ENCODE results near the gene C20orf204. TPM values are rescaled to one million over a fixed set of nuclear protein-coding genes. Genes with fewer than 3 reads are reported as not detected.

Gene C20orf204
- total RNA-seq, 4 donors from 2014 or later = 0.40 to 1.6 (median 0.58) TPM; not detected in 1

- TF ChIP-seq CTCF (IDR thresholded peaks at IDR 0.05) (no peak), POLR2AphosphoS5 (IDR thresholded peaks at IDR 0.05) (no peak), POLR2A (IDR thresholded peaks at IDR 0.05) (no peak), EP300 (IDR thresholded peaks at IDR 0.05) (no peak)
- Histone ChIP-seq H3K36me3 (peaks cover 0 to 4% of the 10 kb centered on the region in 2 donors), H3K4me3 (peak within 1 kb of the TSS; percentile 34 to 78), H3K9me3 (no peaks in the 10 kb centered on the region), H3K27ac (peak within 1 kb of the TSS in 3 of 4 donors; percentile 77 to 83 (median 82)), H3K4me1 (peaks cover 0 to 58% (median 25%) of the 10 kb centered on the region in 3 donors), H3K27me3 (peaks cover 26% of the 10 kb centered on the region)
- 0 to 16% methylated on average over 1 to 5 of the region's 62 CpGs for WGBS, 2 donors (ENCODE audit: low coverage in 1 of 2)
- peak; percentile 4 for ATAC-seq
Observed at GRCh38 chr20:64080013-64080812, 44.2 kb downstream of the C20orf204 start, which contains the start of gene OPRL1. Gene OPRL1 (plus strand): TSS chr20:64080082. CDS start chr20:64092721, 12,639 bp downstream.

GRCh38 chr20:64080813-64081623 lies 45.0 kb downstream of the C20orf204 start:
- TF ChIP-seq POLR2A (IDR thresholded peaks at IDR 0.05) (no peak), POLR2AphosphoS5 (IDR thresholded peaks at IDR 0.05) (no peak)
- H3K4me1 ChIP-seq = peaks cover 0 to 58% (median 25%) of the 10 kb centered on the region in 3 donors
- no peak for ATAC-seq
- H3K27ac ChIP-seq = peak overlapping the region in 2 of 4 donors; percentile 82
- H3K27me3 ChIP-seq = peaks cover 33% of the 10 kb centered on the region
- no peaks in the 10 kb centered on the region for H3K9me3 ChIP-seq
- WGBS, 2 donors (ENCODE audit: low coverage in 1 of 2) = 37 to 80% methylated on average over 2 to 7 of the region's 17 CpGs
- H3K4me3 ChIP-seq = peak overlapping the region in 1 of 2 donors; percentile 78
- no peaks in the 10 kb centered on the region for H3K36me3 ChIP-seq

GRCh38 chr20:64081624-64081964 lies 45.6 kb downstream of the C20orf204 start:
- H3K36me3 ChIP-seq = no peaks in the 10 kb centered on the region
- WGBS, 2 donors (ENCODE audit: low coverage in 1 of 2) = 80% methylated on average over 6 of the region's 6 CpGs; no CpG with 5 or more reads in 1 of the 2 donors

GRCh38 chr20:64082126-64082731 lies 46.2 kb downstream of the C20orf204 start:
- TF ChIP-seq POLR2A (IDR thresholded peaks at IDR 0.05) (no peak), CTCF (IDR thresholded peaks at IDR 0.05) (no peak), POLR2AphosphoS5 (IDR thresholded peaks at IDR 0.05) (no peak), EP300 (IDR thresholded peaks at IDR 0.05) (no peak)
- no CpG with 5 or more reads among the region's 13 CpGs for WGBS, 2 donors (ENCODE audit: low coverage in 1 of 2)
- no peak overlapping the region for H3K4me3 ChIP-seq
- H3K9me3 ChIP-seq = peaks cover 0 to 3% (median 0%) of the 10 kb centered on the region in 3 donors
- H3K36me3 ChIP-seq = no peaks in the 10 kb centered on the region
- H3K4me1 ChIP-seq = peaks cover 0 to 58% (median 25%) of the 10 kb centered on the region in 3 donors
- no peak for ATAC-seq
- no peak overlapping the region for H3K27ac ChIP-seq
- peaks cover 37% of the 10 kb centered on the region for H3K27me3 ChIP-seq

More at GRCh38 chr20:64081624-64081964, 45.6 kb downstream of the C20orf204 start:
- no peak for ATAC-seq
- Histone ChIP-seq H3K4me3 (no peak overlapping the region), H3K4me1 (peaks cover 0 to 58% (median 25%) of the 10 kb centered on the region in 3 donors), H3K27me3 (peaks cover 37% of the 10 kb centered on the region), H3K27ac (no peak overlapping the region), H3K9me3 (no peaks in the 10 kb centered on the region)
- TF ChIP-seq POLR2AphosphoS5 (IDR thresholded peaks at IDR 0.05) (no peak), EP300 (IDR thresholded peaks at IDR 0.05) (no peak), POLR2A (IDR thresholded peaks at IDR 0.05) (no peak), CTCF (IDR thresholded peaks at IDR 0.05) (no peak)
